DND-41 (cell line): ENCODE measurements around the gene MXRA5.

ENCODE experiments used
- ATAC-seq: fragments of 200-7000 bp; cut with Tn5 transposase; 3 replicates; pipeline ENCODE4 v1.9.1; 2021; ENCODE audit warnings: low read depth; ENCODE audit not compliant: insufficient read depth
- DNase-seq: peaks from one replicate; pipeline ENCODE4 v3.0.0-alpha.2; 2020
- H2AFZ ChIP-seq: 2 replicates; pipeline ENCODE4 v1.6.0; 2012; ENCODE audit warnings: low read depth, low read length
- H3K27ac ChIP-seq: 2 replicates; pipeline ENCODE4 v1.5.1; 2012; ENCODE audit warnings: low read length, inconsistent platforms
- H3K27me3 ChIP-seq: fragments of 200-600 bp; sonication (generic); 2 replicates; pipeline ENCODE4 v1.6.0; 2012; ENCODE audit warnings: low read length, mild to moderate bottlenecking, inconsistent platforms; ENCODE audit not compliant: insufficient read depth, poor library complexity
- H3K36me3 ChIP-seq: 2 replicates; pipeline ENCODE4 v1.5.1; 2012; ENCODE audit warnings: low read length, inconsistent platforms; ENCODE audit not compliant: insufficient read depth
- H3K4me1 ChIP-seq: 2 replicates; pipeline ENCODE4 v1.5.1; 2012; ENCODE audit warnings: mild to moderate bottlenecking, low read length; ENCODE audit not compliant: insufficient read depth
- H3K4me2 ChIP-seq: 2 replicates; pipeline ENCODE4 v1.6.0; 2012; ENCODE audit warnings: mild to moderate bottlenecking, moderate library complexity, low read length, inconsistent platforms; ENCODE audit not compliant: insufficient read depth
- H3K4me3 ChIP-seq, 2 experiments: fragments of 200-600 bp in 1 of 2; shearing (Covaris generic) in 1 of 2; 2 replicates each; pipeline ENCODE4 v1.5.1; 2012 to 2016; ENCODE audit warnings: inconsistent platforms in 2 of 2, low read length in 2 of 2, mild to moderate bottlenecking in 2 of 2, low read depth in 1 of 2, moderate library complexity in 1 of 2
- H3K79me2 ChIP-seq: 2 replicates; pipeline ENCODE4 v1.6.0; 2012; ENCODE audit warnings: low read length, inconsistent platforms; ENCODE audit not compliant: insufficient read depth
- H3K9ac ChIP-seq: 2 replicates; pipeline ENCODE4 v1.6.0; 2012; ENCODE audit warnings: low read depth, mild to moderate bottlenecking, inconsistent platforms, low read length, moderate library complexity
- H3K9me3 ChIP-seq: 2 replicates; pipeline ENCODE4 v1.5.1; 2012; ENCODE audit warnings: low read length, moderate library complexity, mild to moderate bottlenecking, inconsistent platforms; ENCODE audit not compliant: insufficient read depth, severe bottlenecking
- H4K20me1 ChIP-seq: 2 replicates; pipeline ENCODE4 v1.6.0; 2012; ENCODE audit warnings: low read length; ENCODE audit not compliant: insufficient read depth
- EZH2 ChIP-seq: IDR thresholded peaks from 3 replicates; pipeline ENCODE4 v1.6.1; 2012; ENCODE audit warnings: borderline replicate concordance, low read depth, mild to moderate bottlenecking, moderate library complexity, low read length, inconsistent platforms; ENCODE audit not compliant: severe bottlenecking
- TF ChIP-seq, protein P1 (sequence below): IDR thresholded peaks from 2 replicates; pipeline ENCODE4 v1.5.1; 2012; ENCODE audit warnings: borderline replicate concordance, low read length, moderate library complexity, mild to moderate bottlenecking; ENCODE audit not compliant: poor library complexity, severe bottlenecking; ENCODE audit errors: extremely low read depth

Gene MXRA5

DNA sequence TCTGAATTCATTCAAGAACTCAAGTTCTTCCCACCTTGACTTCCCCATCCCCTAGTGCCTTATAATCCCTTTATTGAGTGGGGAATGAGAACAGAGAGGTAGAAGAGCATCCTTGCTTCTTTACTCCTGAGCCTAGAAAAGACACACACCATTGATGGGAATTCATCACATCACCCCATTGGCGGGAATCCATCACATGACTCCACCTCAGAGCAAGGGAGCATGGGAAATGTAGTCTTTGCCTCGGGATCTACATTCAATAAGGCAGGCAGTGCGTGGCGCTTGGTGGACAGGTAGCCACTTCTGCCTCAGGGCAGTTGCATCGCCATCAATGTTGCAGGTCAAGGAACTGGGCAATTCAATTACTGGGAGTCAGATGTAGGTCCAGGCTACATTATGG, 50.7 kb downstream of the MXRA5 start:
- Histone ChIP-seq H3K4me3 (no peak overlapping the region), H4K20me1 (no peaks in the 10 kb centered on the region), H3K27ac (no peak overlapping the region), H3K36me3 (no peaks in the 10 kb centered on the region), H2AFZ (no peak overlapping the region), H3K27me3 (no peaks in the 10 kb centered on the region), H3K9ac (no peak overlapping the region), H3K9me3 (no peaks in the 10 kb centered on the region), H3K4me2 (no peak overlapping the region), H3K4me1 (no peaks in the 10 kb centered on the region), H3K79me2 (no peaks in the 10 kb centered on the region)
- DNase-seq: peak; percentile 4
- ATAC-seq: no peak
- no peak for TF ChIP-seq EZH2
- TF ChIP-seq, protein P1, sequence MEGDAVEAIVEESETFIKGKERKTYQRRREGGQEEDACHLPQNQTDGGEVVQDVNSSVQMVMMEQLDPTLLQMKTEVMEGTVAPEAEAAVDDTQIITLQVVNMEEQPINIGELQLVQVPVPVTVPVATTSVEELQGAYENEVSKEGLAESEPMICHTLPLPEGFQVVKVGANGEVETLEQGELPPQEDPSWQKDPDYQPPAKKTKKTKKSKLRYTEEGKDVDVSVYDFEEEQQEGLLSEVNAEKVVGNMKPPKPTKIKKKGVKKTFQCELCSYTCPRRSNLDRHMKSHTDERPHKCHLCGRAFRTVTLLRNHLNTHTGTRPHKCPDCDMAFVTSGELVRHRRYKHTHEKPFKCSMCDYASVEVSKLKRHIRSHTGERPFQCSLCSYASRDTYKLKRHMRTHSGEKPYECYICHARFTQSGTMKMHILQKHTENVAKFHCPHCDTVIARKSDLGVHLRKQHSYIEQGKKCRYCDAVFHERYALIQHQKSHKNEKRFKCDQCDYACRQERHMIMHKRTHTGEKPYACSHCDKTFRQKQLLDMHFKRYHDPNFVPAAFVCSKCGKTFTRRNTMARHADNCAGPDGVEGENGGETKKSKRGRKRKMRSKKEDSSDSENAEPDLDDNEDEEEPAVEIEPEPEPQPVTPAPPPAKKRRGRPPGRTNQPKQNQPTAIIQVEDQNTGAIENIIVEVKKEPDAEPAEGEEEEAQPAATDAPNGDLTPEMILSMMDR: no peak

DNA sequence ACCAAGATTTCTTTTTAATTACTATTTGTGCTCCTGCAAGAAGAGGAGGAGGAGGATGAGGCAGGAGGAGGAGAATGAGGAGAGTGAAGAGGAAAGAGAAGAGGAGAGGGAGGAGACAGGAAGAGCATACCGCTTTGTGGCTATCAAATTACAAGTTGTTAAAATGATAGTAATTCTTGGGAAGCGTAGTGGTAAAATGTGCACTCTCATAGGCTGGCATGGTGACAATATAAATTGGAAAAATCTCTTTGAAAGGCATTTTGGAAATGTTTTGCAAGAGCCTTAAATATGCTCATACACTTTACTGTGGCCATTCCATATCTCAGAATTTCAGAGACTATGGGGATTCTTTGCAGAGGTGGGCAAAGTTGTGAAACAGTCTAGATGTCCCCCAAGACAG, 53.2 kb downstream of the MXRA5 start:
- Histone ChIP-seq H3K9me3 (no peaks in the 10 kb centered on the region), H3K4me1 (no peaks in the 10 kb centered on the region), H4K20me1 (no peaks in the 10 kb centered on the region), H3K27me3 (no peaks in the 10 kb centered on the region), H3K4me2 (no peak overlapping the region), H3K4me3 (no peak overlapping the region), H2AFZ (no peak overlapping the region), H3K36me3 (no peaks in the 10 kb centered on the region), H3K79me2 (no peaks in the 10 kb centered on the region), H3K27ac (no peak overlapping the region), H3K9ac (no peak overlapping the region)
- no peak for TF ChIP-seq EZH2
- TF ChIP-seq, protein P1: no peak
- DNase-seq (no peak), ATAC-seq (no peak)

DNA sequence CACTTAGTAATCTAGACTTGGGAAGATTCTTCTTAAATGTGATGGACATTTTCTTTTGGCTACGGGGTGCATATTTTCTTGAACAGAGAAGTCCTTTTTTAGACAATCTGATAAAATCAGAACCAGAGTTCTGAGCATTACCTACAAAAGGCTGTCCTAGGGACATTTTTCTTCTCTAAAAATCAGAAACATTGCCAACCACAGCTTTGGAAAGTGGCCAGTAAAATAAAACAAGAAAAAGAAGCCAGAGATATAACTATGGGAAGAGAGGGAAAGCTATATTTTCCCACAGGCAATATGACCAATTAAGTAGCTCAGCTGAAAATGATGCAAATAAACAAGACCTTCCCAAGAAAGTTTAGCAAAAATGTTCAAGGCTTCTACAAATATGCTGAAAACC, 55.9 kb downstream of the MXRA5 start:
- no peak overlapping the region for H3K9ac ChIP-seq
- ATAC-seq: no peak
- no peak overlapping the region for H2AFZ ChIP-seq
- H3K4me3 ChIP-seq: no peak overlapping the region
- H3K4me1 ChIP-seq: no peaks in the 10 kb centered on the region
- H3K4me2 ChIP-seq: no peak overlapping the region
- DNase-seq: no peak
- H4K20me1 ChIP-seq: no peaks in the 10 kb centered on the region
- no peak overlapping the region for H3K27ac ChIP-seq
- H3K36me3 ChIP-seq: no peaks in the 10 kb centered on the region
- H3K79me2 ChIP-seq: no peaks in the 10 kb centered on the region
- TF ChIP-seq EZH2: no peak
- TF ChIP-seq, protein P1: no peak
- no peaks in the 10 kb centered on the region for H3K27me3 ChIP-seq
- no peaks in the 10 kb centered on the region for H3K9me3 ChIP-seq
